Measurements from ENCODE around the gene CAMTA1.

DNA sequence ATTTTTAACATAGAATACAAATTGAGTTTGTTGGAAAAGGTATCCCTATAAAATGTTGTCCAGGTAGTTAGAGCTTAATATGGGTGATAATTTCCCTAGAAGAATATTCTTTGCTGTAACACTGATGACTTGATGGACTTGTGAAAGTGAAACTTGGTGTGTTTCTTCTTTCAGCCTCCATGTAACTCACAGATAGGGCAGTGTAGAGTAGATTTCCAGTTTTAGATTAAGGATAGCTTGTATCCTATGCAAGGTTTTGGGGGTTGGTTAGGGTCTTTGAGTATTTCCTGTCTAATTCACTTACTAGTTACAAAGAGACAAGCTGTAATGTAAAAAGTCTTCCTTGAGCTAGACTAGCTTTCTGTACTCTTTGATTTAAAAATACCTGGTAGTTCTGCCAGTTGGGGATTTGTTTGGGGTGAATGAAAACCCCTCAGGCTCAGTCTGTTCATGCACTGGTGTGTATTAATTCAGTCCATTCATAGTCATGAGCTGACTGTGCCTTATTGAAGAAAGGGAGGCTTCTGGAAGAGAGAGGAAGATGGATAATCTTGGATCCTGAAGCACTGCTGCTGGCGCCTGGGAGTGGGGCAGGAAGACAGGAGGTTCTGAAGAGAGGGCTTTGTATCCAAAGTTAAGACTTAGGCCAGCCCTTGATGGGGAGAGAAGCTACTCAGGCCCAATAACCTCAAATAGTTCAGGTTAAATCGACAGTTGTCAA is 83.6 kb downstream of the CAMTA1 start:
- no peak for TF ChIP-seq EZH2 (IDR thresholded peaks at IDR 0.05; ENCODE audit: borderline replicate concordance, low read depth, low read length, severe bottlenecking)
- TF ChIP-seq, protein P1, sequence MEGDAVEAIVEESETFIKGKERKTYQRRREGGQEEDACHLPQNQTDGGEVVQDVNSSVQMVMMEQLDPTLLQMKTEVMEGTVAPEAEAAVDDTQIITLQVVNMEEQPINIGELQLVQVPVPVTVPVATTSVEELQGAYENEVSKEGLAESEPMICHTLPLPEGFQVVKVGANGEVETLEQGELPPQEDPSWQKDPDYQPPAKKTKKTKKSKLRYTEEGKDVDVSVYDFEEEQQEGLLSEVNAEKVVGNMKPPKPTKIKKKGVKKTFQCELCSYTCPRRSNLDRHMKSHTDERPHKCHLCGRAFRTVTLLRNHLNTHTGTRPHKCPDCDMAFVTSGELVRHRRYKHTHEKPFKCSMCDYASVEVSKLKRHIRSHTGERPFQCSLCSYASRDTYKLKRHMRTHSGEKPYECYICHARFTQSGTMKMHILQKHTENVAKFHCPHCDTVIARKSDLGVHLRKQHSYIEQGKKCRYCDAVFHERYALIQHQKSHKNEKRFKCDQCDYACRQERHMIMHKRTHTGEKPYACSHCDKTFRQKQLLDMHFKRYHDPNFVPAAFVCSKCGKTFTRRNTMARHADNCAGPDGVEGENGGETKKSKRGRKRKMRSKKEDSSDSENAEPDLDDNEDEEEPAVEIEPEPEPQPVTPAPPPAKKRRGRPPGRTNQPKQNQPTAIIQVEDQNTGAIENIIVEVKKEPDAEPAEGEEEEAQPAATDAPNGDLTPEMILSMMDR (IDR thresholded peaks at IDR 0.05; ENCODE audit: borderline replicate concordance, extremely low read depth, low read length, poor library complexity, severe bottlenecking), result no peak

Measured in DND-41 (cell line).